ENCODE results near the gene CYBB.

- no peak for TF ChIP-seq CTCF (IDR thresholded peaks at IDR 0.05 in 8 of 11, conservative IDR thresholded peaks at IDR 0.05 in 3 of 11)
- no peak for TF ChIP-seq POLR2AphosphoS5 (IDR thresholded peaks at IDR 0.05)
- TF ChIP-seq POLR2A (IDR thresholded peaks at IDR 0.05) = no peak
These were observed 66.3 kb downstream of the CYBB start for GRCh38 chrX:37846141-37846540.
